Neural progenitor cell (in vitro differentiated cells): ENCODE measurements around the gene EHBP1. TPM values are rescaled to one million over a fixed set of nuclear protein-coding genes. Genes with fewer than 3 reads are reported as not detected.

ENCODE experiments used
- DNase-seq: peaks from one replicate; pipeline ENCODE4 v3.0.0-alpha.2; 2016; ENCODE audit warnings: low spot score
- H2AFZ ChIP-seq: fragments of 200-600 bp; sonication (generic); replicated peaks from 2 replicates; pipeline ENCODE4 v1.6.1; 2016; ENCODE audit warnings: antibody characterized with exemption
- H3F3A ChIP-seq: fragments of 200-600 bp; sonication (generic); 2 replicates; pipeline ENCODE4 v1.6.1; 2016; ENCODE audit warnings: antibody characterized with exemption, low read depth
- H3K27ac ChIP-seq: fragments of 200-600 bp; sonication (generic); 2 replicates; pipeline ENCODE4 v1.5.1; 2016; ENCODE audit warnings: mild to moderate bottlenecking
- H3K27me3 ChIP-seq: fragments of 200-600 bp; sonication (generic); 2 replicates; pipeline ENCODE4 v1.6.1; 2016; ENCODE audit warnings: mild to moderate bottlenecking, moderate library complexity
- H3K36me3 ChIP-seq: fragments of 200-600 bp; sonication (generic); 2 replicates; pipeline ENCODE4 v1.5.1; 2016
- H3K4me1 ChIP-seq: fragments of 200-600 bp; sonication (generic); 2 replicates; pipeline ENCODE4 v1.6.1; 2016; ENCODE audit warnings: mixed run types
- H3K4me2 ChIP-seq: fragments of 200-600 bp; sonication (generic); 2 replicates; pipeline ENCODE4 v1.6.1; 2016
- H3K4me3 ChIP-seq: fragments of 200-600 bp; sonication (generic); 2 replicates; pipeline ENCODE4 v1.5.1; 2016
- H3K79me2 ChIP-seq: fragments of 200-600 bp; sonication (generic); 2 replicates; pipeline ENCODE4 v1.6.1; 2016; ENCODE audit warnings: low read depth
- H3K9ac ChIP-seq: fragments of 200-600 bp; sonication (generic); 2 replicates; pipeline ENCODE4 v1.6.1; 2016
- H3K9me3 ChIP-seq: fragments of 200-600 bp; sonication (generic); 2 replicates; pipeline ENCODE4 v1.5.1; 2016; ENCODE audit warnings: low read depth
- H4K20me1 ChIP-seq: fragments of 200-600 bp; sonication (generic); 2 replicates; pipeline ENCODE4 v1.6.1; 2016; ENCODE audit warnings: low read depth
- H3K27ac Mint-ChIP-seq: 3 replicates; pipeline ENCODE4 v1.8.0; 2021; ENCODE audit warnings: mixed read lengths
- H3K27me3 Mint-ChIP-seq: 2 replicates; pipeline ENCODE4 v1.8.0; 2022; ENCODE audit warnings: low read depth, mild to moderate bottlenecking, inconsistent platforms, moderate library complexity, mixed read lengths; ENCODE audit not compliant: insufficient read depth
- H3K36me3 Mint-ChIP-seq: 3 replicates; pipeline ENCODE4 v1.8.0; 2021; ENCODE audit warnings: mixed read lengths
- H3K4me1 Mint-ChIP-seq: 3 replicates; pipeline ENCODE4 v1.8.0; 2021; ENCODE audit warnings: mixed read lengths
- H3K4me3 Mint-ChIP-seq: 3 replicates; pipeline ENCODE4 v1.8.0; 2021; ENCODE audit warnings: mild to moderate bottlenecking, moderate library complexity, mixed read lengths
- H3K9me3 Mint-ChIP-seq: 3 replicates; pipeline ENCODE4 v1.8.0; 2020; ENCODE audit warnings: mixed read lengths
- CTCF ChIP-seq: fragments of 200-600 bp; sonication (generic); IDR thresholded peaks from 2 replicates; pipeline ENCODE4 v1.5.1; 2017; ENCODE audit warnings: antibody characterized with exemption, mild to moderate bottlenecking
- EZH2 ChIP-seq: fragments of 200-600 bp; sonication (generic); IDR thresholded peaks from 2 replicates; pipeline ENCODE4 v1.6.1; 2017; ENCODE audit warnings: antibody characterized with exemption, mild to moderate bottlenecking, moderate library complexity
- EZH2phosphoT487 ChIP-seq: fragments of 200-600 bp; sonication (generic); IDR thresholded peaks from 2 replicates; pipeline ENCODE4 v1.6.1; 2017; ENCODE audit warnings: antibody characterized with exemption
- total RNA-seq: library from RNA; depleted of rRNA; stranded (reverse); fragments of >200 nt; gene quantifications from 2 replicates; pipeline ENCODE4 v1.2.3, GENCODE V29; 2015; ENCODE audit warnings: low replicate concordance

EHBP1 gene
- total RNA-seq, 1 donor from 2014 or later = 65.8 TPM

DNA sequence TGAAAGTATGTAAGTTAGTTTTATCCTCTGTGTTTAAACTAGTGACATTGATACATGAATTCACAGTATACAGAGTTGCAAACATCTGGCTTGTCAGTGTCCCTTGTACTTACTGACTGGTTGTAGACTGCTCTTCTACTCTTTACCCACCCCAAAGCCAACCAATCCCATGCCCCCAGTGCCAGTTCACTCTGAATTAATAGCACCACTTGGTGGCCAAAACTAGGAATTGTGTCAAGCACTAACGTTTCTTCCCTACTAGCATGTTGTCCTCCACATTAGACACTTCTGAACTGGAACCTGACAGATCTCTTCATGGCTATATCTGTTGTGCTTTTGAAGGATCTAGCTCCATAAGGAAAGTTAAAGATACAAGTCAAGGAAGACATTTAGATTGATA is 317.9 kb downstream of the EHBP1 start:
- no peaks in the 10 kb centered on the region for H3K9me3 ChIP-seq
- no peaks in the 10 kb centered on the region for H3K9me3 Mint-ChIP-seq
- no peaks in the 10 kb centered on the region for H3K79me2 ChIP-seq
- peaks cover 3% of the 10 kb centered on the region for H3K27me3 Mint-ChIP-seq
- H2AFZ ChIP-seq = no peak overlapping the region
- no peak overlapping the region for H3K9ac ChIP-seq
- H3K36me3 Mint-ChIP-seq = peaks cover 36% of the 10 kb centered on the region
- peak; percentile 61 for DNase-seq
- H3K36me3 ChIP-seq = no peaks in the 10 kb centered on the region
- no peak overlapping the region for H3K27ac Mint-ChIP-seq
- H3K4me3 Mint-ChIP-seq = no peak overlapping the region
- no peak overlapping the region for H3K27ac ChIP-seq
- no peak for TF ChIP-seq EZH2
- peak; percentile 68 for TF ChIP-seq CTCF
- TF ChIP-seq EZH2phosphoT487 = no peak
- H4K20me1 ChIP-seq = no peaks in the 10 kb centered on the region
- H3K4me3 ChIP-seq = no peak overlapping the region
- peaks cover 6% of the 10 kb centered on the region for H3F3A ChIP-seq
- no peaks in the 10 kb centered on the region for H3K27me3 ChIP-seq
- H3K4me1 Mint-ChIP-seq = peaks cover 12% of the 10 kb centered on the region
- H3K4me2 ChIP-seq = no peak overlapping the region
- H3K4me1 ChIP-seq = peaks cover 3% of the 10 kb centered on the region

DNA sequence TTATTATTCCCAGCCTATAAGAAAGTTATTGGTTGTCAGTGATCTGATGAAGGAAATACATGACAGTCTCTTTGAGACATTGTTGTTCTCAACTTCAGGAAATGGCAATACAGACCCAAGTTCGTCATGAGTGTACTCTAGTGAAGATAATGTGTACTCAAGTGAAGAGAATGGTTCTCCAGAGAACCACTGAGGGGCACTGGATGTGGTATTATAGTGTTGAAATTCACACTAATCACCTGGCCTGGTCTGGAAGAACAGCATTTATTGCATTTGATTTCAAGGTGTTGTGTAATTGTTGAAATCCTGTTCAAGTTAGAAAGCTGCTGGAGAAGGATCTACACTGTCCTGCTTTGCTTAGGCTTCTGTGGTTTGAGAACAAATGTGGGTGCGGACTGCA is 321.7 kb downstream of the EHBP1 start:
- H3K4me3 Mint-ChIP-seq = no peak overlapping the region
- no peaks in the 10 kb centered on the region for H3K27me3 Mint-ChIP-seq
- no peaks in the 10 kb centered on the region for H4K20me1 ChIP-seq
- TF ChIP-seq EZH2phosphoT487 = no peak
- no peak for TF ChIP-seq EZH2
- TF ChIP-seq CTCF = no peak
- no peak overlapping the region for H3K27ac ChIP-seq
- H3K4me1 Mint-ChIP-seq = peaks cover 12% of the 10 kb centered on the region
- peaks cover 6% of the 10 kb centered on the region for H3F3A ChIP-seq
- peaks cover 36% of the 10 kb centered on the region for H3K36me3 Mint-ChIP-seq
- peaks cover 3% of the 10 kb centered on the region for H3K4me1 ChIP-seq
- H3K4me2 ChIP-seq = no peak overlapping the region
- H3K79me2 ChIP-seq = no peaks in the 10 kb centered on the region
- no peaks in the 10 kb centered on the region for H3K9me3 ChIP-seq
- no peak overlapping the region for H3K4me3 ChIP-seq
- peaks cover 2% of the 10 kb centered on the region for H3K9me3 Mint-ChIP-seq
- H3K9ac ChIP-seq = no peak overlapping the region
- no peak for DNase-seq
- no peak overlapping the region for H2AFZ ChIP-seq
- no peaks in the 10 kb centered on the region for H3K27me3 ChIP-seq
- no peak overlapping the region for H3K27ac Mint-ChIP-seq
- no peaks in the 10 kb centered on the region for H3K36me3 ChIP-seq

DNA sequence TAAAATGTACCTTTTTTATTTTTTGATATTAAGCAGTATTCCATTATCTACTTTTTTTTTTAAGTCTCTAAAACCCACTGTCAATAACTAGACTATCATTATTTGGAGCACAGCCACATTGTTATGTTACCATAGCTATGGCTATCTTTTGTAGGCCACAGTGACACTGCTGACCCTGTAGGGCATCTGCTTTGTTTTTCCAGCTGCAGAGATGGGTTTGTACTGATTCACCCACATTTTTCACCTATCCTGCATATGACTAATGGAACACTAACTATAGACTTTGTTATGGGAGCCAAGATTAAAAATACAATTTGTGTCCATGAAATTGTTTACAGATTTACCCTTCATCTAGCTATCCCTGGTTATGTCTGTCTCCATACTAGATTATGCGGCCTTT is 323.5 kb downstream of the EHBP1 start:
- H3K4me3 Mint-ChIP-seq = no peak overlapping the region
- Histone ChIP-seq H3K9me3 (no peaks in the 10 kb centered on the region), H3K36me3 (no peaks in the 10 kb centered on the region), H2AFZ (no peak overlapping the region), H3K79me2 (no peaks in the 10 kb centered on the region), H3K4me1 (peaks cover 2% of the 10 kb centered on the region), H3K9ac (no peak overlapping the region), H3K27ac (no peak overlapping the region), H3K4me2 (no peak overlapping the region), H3K4me3 (no peak overlapping the region), H4K20me1 (no peaks in the 10 kb centered on the region), H3K27me3 (no peaks in the 10 kb centered on the region), H3F3A (peaks cover 8% of the 10 kb centered on the region)
- H3K36me3 Mint-ChIP-seq = peaks cover 34% of the 10 kb centered on the region
- no peak overlapping the region for H3K27ac Mint-ChIP-seq
- no peaks in the 10 kb centered on the region for H3K27me3 Mint-ChIP-seq
- DNase-seq = no peak
- TF ChIP-seq CTCF (no peak), EZH2 (no peak), EZH2phosphoT487 (no peak)
- H3K4me1 Mint-ChIP-seq = peaks cover 15% of the 10 kb centered on the region
- peaks cover 2% of the 10 kb centered on the region for H3K9me3 Mint-ChIP-seq

GRCh38 chr2:63034526-63034925 is 329.0 kb downstream of the EHBP1 start:
- no peak overlapping the region for H2AFZ ChIP-seq
- H3K27ac ChIP-seq = peak overlapping the region; percentile 10
- no peak overlapping the region for H3K4me3 ChIP-seq
- no peaks in the 10 kb centered on the region for H3K79me2 ChIP-seq
- H3K9ac ChIP-seq = no peak overlapping the region
- H4K20me1 ChIP-seq = no peaks in the 10 kb centered on the region
- H3K27me3 ChIP-seq = no peaks in the 10 kb centered on the region
- DNase-seq = peak; percentile 43
- Mint-ChIP-seq H3K36me3 (peaks cover 9% of the 10 kb centered on the region), H3K27ac (peak overlapping the region; percentile 89), H3K4me3 (peak overlapping the region; percentile 6), H3K9me3 (peaks cover 2% of the 10 kb centered on the region), H3K27me3 (no peaks in the 10 kb centered on the region), H3K4me1 (peaks cover 44% of the 10 kb centered on the region)
- H3K36me3 ChIP-seq = no peaks in the 10 kb centered on the region
- no peak for TF ChIP-seq EZH2phosphoT487
- TF ChIP-seq EZH2 = no peak
- TF ChIP-seq CTCF = no peak
- H3K9me3 ChIP-seq = no peaks in the 10 kb centered on the region
- peak overlapping the region; percentile 30 for H3K4me2 ChIP-seq
- H3K4me1 ChIP-seq = peaks cover 29% of the 10 kb centered on the region
- peaks cover 29% of the 10 kb centered on the region for H3F3A ChIP-seq
